ENCODE data around the gene UBC.
"Not testable (repeated sequence)": the region's sequence is repeated elsewhere in the genome, so short reads cannot be mapped to it uniquely, and the experiment has no call there.

DNA sequence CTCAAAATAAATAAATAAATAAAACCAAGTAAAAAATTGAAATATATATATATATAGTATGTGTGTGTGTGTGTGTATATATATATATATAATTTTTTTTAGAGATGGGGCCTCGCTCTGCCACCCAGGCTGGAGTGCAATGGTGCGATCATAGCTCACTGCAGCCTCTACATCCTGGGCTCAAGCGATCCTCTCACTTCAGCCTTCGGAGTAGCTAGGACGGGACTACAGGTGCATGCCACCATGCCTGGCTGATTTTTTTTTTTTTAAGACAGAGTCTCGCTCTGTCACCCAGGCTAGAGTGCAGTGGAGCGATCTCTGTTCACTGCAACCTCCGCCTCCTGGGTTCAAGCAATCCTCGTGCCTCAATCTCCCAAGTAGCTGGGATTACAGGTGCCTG, 26.7 kb downstream of the UBC start:
- TF ChIP-seq, protein P1, sequence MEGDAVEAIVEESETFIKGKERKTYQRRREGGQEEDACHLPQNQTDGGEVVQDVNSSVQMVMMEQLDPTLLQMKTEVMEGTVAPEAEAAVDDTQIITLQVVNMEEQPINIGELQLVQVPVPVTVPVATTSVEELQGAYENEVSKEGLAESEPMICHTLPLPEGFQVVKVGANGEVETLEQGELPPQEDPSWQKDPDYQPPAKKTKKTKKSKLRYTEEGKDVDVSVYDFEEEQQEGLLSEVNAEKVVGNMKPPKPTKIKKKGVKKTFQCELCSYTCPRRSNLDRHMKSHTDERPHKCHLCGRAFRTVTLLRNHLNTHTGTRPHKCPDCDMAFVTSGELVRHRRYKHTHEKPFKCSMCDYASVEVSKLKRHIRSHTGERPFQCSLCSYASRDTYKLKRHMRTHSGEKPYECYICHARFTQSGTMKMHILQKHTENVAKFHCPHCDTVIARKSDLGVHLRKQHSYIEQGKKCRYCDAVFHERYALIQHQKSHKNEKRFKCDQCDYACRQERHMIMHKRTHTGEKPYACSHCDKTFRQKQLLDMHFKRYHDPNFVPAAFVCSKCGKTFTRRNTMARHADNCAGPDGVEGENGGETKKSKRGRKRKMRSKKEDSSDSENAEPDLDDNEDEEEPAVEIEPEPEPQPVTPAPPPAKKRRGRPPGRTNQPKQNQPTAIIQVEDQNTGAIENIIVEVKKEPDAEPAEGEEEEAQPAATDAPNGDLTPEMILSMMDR (IDR thresholded peaks at IDR 0.05; ENCODE audit: low read depth, low read length, poor library complexity, severe bottlenecking) = not testable (repeated sequence)
- not testable (repeated sequence) for TF ChIP-seq EZH2phosphoT487 (IDR thresholded peaks at IDR 0.05; ENCODE audit: borderline replicate concordance, low read length)
